H1 (cell line): ENCODE results near the gene ATP11A. TPM values are rescaled to one million over a fixed set of nuclear protein-coding genes. Genes with fewer than 3 reads are reported as not detected.

Experiments
- ASH2L ChIP-seq: fragments of 200-600, 300-600 bp; sonication (generic); IDR thresholded peaks from one replicate; pipeline ENCODE4 v1.7.1; 2017; ENCODE audit warnings: low read length
- BRCA1 ChIP-seq: IDR thresholded peaks from 2 replicates; pipeline ENCODE4 v1.6.1; 2012; ENCODE audit warnings: low read depth, low read length, improper control_type of control experiment
- CHD2 ChIP-seq: IDR thresholded peaks from 2 replicates; pipeline ENCODE4 v1.6.1; 2012; ENCODE audit warnings: low read length, improper control_type of control experiment
- FOSL1 ChIP-seq: IDR thresholded peaks from 2 replicates; pipeline ENCODE4 v1.6.1; 2011; ENCODE audit warnings: mild to moderate bottlenecking, low read depth, low read length, moderate library complexity; ENCODE audit not compliant: insufficient read depth
- HDAC2 ChIP-seq, 2 experiments: fragments of 300-600 bp in 1 of 2; sonication (generic) in 1 of 2; IDR thresholded peaks; 2 replicates each; pipeline ENCODE4 v1.6.1; 2011 to 2012; ENCODE audit warnings: low read depth in 2 of 2, low read length in 2 of 2, mild to moderate bottlenecking in 2 of 2, moderate library complexity in 2 of 2, borderline replicate concordance in 1 of 2, inconsistent platforms in 1 of 2
- HDAC6 ChIP-seq: IDR thresholded peaks from one replicate; pipeline ENCODE4 v1.7.1; 2012; ENCODE audit warnings: low read depth, mild to moderate bottlenecking, inconsistent platforms, low read length, moderate library complexity
- RAD21 ChIP-seq, 2 experiments: IDR thresholded peaks in 1 of 2; conservative IDR thresholded peaks in 1 of 2; 2 replicates each; pipeline ENCODE4 v1.6.1; 2011; ENCODE audit warnings: low read depth in 2 of 2, low read length in 2 of 2, improper control_type of control experiment in 1 of 2, inconsistent platforms in 1 of 2, mild to moderate bottlenecking in 1 of 2, moderate library complexity in 1 of 2
- SP4 ChIP-seq: IDR thresholded peaks from 2 replicates; pipeline ENCODE4 v1.6.1; 2012; ENCODE audit warnings: low read length, inconsistent platforms
- TBP ChIP-seq: IDR thresholded peaks from 2 replicates; pipeline ENCODE4 v1.6.1; 2011; ENCODE audit warnings: low read depth, low read length, improper control_type of control experiment
- TEAD4 ChIP-seq: IDR thresholded peaks from 2 replicates; pipeline ENCODE4 v1.6.1; 2012; ENCODE audit warnings: low read depth, low read length, inconsistent platforms, mixed read lengths
- polyA plus RNA-seq, 7 experiments: library from polyadenylated mRNA; depleted of rRNA in 3 of 7; stranded (reverse) in 5 of 7; unstranded in 2 of 7; fragments of >200 nt in 5 of 7; fragments of 200-250 nt in 2 of 7; gene quantifications; 1 replicate in 5 of 7; 2 replicates in 1 of 7; 4 replicates in 1 of 7; pipeline versions ENCODE4 v1.2.1 to v1.2.3, GENCODE V29; 2011 to 2013; ENCODE audit warnings: missing spikeins in 2 of 7, mixed read lengths in 2 of 7
- total RNA-seq: library from RNA; stranded (reverse); fragmentation: NEBNext Ultra II Directional; extraction: Animal tissue kit (Norgen Biotek cat#: 25700); gene quantifications from 2 replicates; pipeline ENCODE4 v1.2.1, GENCODE V29; 2021
- TF ChIP-seq, protein P1 (sequence below): fragments of 300-600 bp; sonication (generic); IDR thresholded peaks from 2 replicates; pipeline ENCODE4 v1.7.1; 2012; ENCODE audit warnings: low read length, moderate library complexity, mild to moderate bottlenecking, inconsistent platforms; ENCODE audit not compliant: insufficient replicate concordance

ATP11A gene
- total and polyA plus RNA-seq, 2 of the 8 experiments (the other 6 are each of a cell fraction or from before 2014, with no cell fraction given) = 28.8 to 72.9 TPM

DNA sequence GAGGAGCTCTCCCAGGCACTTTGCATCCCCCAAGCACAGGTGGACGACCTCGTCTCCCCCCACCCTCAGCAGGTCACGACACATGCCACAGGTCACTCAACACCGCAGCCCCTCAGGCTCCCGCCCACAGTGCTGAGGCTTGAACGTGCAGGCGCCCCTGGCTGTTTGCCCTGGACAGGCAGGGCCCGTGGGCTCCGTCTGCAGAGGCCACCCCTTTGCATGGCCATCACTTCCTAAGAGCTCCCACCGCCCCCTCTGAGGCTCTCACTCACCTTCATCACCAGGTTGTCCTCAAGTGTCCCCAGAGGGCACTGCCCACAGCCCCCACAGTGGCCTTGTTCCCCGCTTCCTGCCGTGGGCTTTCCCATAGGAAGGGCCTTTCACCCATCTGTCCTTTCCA, 147.1 kb downstream of the ATP11A start (continued):
- TF ChIP-seq, protein P1, sequence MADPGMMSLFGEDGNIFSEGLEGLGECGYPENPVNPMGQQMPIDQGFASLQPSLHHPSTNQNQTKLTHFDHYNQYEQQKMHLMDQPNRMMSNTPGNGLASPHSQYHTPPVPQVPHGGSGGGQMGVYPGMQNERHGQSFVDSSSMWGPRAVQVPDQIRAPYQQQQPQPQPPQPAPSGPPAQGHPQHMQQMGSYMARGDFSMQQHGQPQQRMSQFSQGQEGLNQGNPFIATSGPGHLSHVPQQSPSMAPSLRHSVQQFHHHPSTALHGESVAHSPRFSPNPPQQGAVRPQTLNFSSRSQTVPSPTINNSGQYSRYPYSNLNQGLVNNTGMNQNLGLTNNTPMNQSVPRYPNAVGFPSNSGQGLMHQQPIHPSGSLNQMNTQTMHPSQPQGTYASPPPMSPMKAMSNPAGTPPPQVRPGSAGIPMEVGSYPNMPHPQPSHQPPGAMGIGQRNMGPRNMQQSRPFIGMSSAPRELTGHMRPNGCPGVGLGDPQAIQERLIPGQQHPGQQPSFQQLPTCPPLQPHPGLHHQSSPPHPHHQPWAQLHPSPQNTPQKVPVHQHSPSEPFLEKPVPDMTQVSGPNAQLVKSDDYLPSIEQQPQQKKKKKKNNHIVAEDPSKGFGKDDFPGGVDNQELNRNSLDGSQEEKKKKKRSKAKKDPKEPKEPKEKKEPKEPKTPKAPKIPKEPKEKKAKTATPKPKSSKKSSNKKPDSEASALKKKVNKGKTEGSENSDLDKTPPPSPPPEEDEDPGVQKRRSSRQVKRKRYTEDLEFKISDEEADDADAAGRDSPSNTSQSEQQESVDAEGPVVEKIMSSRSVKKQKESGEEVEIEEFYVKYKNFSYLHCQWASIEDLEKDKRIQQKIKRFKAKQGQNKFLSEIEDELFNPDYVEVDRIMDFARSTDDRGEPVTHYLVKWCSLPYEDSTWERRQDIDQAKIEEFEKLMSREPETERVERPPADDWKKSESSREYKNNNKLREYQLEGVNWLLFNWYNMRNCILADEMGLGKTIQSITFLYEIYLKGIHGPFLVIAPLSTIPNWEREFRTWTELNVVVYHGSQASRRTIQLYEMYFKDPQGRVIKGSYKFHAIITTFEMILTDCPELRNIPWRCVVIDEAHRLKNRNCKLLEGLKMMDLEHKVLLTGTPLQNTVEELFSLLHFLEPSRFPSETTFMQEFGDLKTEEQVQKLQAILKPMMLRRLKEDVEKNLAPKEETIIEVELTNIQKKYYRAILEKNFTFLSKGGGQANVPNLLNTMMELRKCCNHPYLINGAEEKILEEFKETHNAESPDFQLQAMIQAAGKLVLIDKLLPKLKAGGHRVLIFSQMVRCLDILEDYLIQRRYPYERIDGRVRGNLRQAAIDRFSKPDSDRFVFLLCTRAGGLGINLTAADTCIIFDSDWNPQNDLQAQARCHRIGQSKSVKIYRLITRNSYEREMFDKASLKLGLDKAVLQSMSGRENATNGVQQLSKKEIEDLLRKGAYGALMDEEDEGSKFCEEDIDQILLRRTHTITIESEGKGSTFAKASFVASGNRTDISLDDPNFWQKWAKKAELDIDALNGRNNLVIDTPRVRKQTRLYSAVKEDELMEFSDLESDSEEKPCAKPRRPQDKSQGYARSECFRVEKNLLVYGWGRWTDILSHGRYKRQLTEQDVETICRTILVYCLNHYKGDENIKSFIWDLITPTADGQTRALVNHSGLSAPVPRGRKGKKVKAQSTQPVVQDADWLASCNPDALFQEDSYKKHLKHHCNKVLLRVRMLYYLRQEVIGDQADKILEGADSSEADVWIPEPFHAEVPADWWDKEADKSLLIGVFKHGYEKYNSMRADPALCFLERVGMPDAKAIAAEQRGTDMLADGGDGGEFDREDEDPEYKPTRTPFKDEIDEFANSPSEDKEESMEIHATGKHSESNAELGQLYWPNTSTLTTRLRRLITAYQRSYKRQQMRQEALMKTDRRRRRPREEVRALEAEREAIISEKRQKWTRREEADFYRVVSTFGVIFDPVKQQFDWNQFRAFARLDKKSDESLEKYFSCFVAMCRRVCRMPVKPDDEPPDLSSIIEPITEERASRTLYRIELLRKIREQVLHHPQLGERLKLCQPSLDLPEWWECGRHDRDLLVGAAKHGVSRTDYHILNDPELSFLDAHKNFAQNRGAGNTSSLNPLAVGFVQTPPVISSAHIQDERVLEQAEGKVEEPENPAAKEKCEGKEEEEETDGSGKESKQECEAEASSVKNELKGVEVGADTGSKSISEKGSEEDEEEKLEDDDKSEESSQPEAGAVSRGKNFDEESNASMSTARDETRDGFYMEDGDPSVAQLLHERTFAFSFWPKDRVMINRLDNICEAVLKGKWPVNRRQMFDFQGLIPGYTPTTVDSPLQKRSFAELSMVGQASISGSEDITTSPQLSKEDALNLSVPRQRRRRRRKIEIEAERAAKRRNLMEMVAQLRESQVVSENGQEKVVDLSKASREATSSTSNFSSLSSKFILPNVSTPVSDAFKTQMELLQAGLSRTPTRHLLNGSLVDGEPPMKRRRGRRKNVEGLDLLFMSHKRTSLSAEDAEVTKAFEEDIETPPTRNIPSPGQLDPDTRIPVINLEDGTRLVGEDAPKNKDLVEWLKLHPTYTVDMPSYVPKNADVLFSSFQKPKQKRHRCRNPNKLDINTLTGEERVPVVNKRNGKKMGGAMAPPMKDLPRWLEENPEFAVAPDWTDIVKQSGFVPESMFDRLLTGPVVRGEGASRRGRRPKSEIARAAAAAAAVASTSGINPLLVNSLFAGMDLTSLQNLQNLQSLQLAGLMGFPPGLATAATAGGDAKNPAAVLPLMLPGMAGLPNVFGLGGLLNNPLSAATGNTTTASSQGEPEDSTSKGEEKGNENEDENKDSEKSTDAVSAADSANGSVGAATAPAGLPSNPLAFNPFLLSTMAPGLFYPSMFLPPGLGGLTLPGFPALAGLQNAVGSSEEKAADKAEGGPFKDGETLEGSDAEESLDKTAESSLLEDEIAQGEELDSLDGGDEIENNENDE = no peak
- TF ChIP-seq HDAC2 (IDR thresholded peaks at IDR 0.05; ENCODE audit: borderline replicate concordance in 1 of 2, low read depth in 2 of 2, low read length in 2 of 2) (no peak), HDAC6 (no peak), BRCA1 (no peak), SP4 (no peak), CHD2 (no peak), RAD21 (IDR thresholded peaks at IDR 0.05 in 1 of 2, conservative IDR thresholded peaks at IDR 0.05 in 1 of 2; ENCODE audit: low read depth in 2 of 2, low read length in 2 of 2) (no peak), FOSL1 (no peak), TEAD4 (no peak), ASH2L (no peak), TBP (no peak)
